Astrocyte of the hippocampus (primary cell): ENCODE data around the gene DOK4.

Source experiments
- DNase-seq: peaks from one replicate; pipeline ENCODE4 v3.0.0; 2011; ENCODE audit warnings: low read depth, low spot score

Gene DOK4

GRCh38 chr16:57478396-57479204 is 7.7 kb downstream of the DOK4 start:
- no peak for DNase-seq

GRCh38 chr16:57477531-57478202 is 8.6 kb downstream of the DOK4 start:
- no peak for DNase-seq

GRCh38 chr16:57476546-57477410 is 9.5 kb downstream of the DOK4 start:
- no peak for DNase-seq

GRCh38 chr16:57475711-57476339 is 10.5 kb downstream of the DOK4 start:
- DNase-seq: peak; percentile 68

- no peak for DNase-seq
Measured at GRCh38 chr16:57474671-57475661, 11.3 kb downstream of the DOK4 start.

GRCh38 chr16:57473906-57474305 is 12.4 kb downstream of the DOK4 start:
- DNase-seq: no peak

- DNase-seq: no peak
Measured at GRCh38 chr16:57473176-57473840, 13.0 kb downstream of the DOK4 start.

GRCh38 chr16:57472665-57473060 is 13.6 kb downstream of the DOK4 start:
- DNase-seq: no peak

- DNase-seq: no peak
Measured at GRCh38 chr16:57471852-57472664, 14.2 kb downstream of the DOK4 start.

- DNase-seq: no peak
Measured at GRCh38 chr16:57471209-57471608, 15.1 kb downstream of the DOK4 start.

GRCh38 chr16:57470711-57471110 is 15.6 kb downstream of the DOK4 start:
- no peak for DNase-seq

GRCh38 chr16:57469917-57470470 is 16.3 kb downstream of the DOK4 start:
- no peak for DNase-seq

GRCh38 chr16:57469046-57469445 is 17.2 kb downstream of the DOK4 start:
- DNase-seq: no peak

- DNase-seq: no peak
Measured at GRCh38 chr16:57468346-57468745, 17.9 kb downstream of the DOK4 start.

GRCh38 chr16:57464523-57464922 is 21.8 kb downstream of the DOK4 start:
- DNase-seq: no peak

GRCh38 chr16:57462978-57463362 is 23.3 kb downstream of the DOK4 start:
- DNase-seq: no peak

- DNase-seq: peak; percentile 95
Measured at GRCh38 chr16:57462209-57462977, 23.9 kb downstream of the DOK4 start, which contains the start of gene POLR2C. POLR2C (plus strand) TSS chr16:57462679; CDS start chr16:57462725, 46 bp downstream.

GRCh38 chr16:57452021-57452420 is 34.3 kb downstream of the DOK4 start:
- no peak for DNase-seq
